Lung (tissue), 12 donors: ENCODE data around the gene PCSK4. TPM values are rescaled to one million over a fixed set of nuclear protein-coding genes. Genes with fewer than 3 reads are reported as not detected.

Source experiments
- ATAC-seq: fragments of 200-7000 bp; cut with Tn5 transposase; one replicate; pipeline ENCODE4 v1.9.1; 2020; ENCODE audit warnings: moderate number of reproducible peaks; ENCODE audit not compliant: insufficient read depth, low FRiP score
- DNase-seq, 3 donors: peaks; one replicate each; pipeline ENCODE4 v3.0.0-alpha.2; 2013 to 2017
- H3K27ac ChIP-seq, 2 donors: one replicate each; pipeline ENCODE4 v1.5.1; 2013; ENCODE audit warnings: mild to moderate bottlenecking in 2 of 2, moderate library complexity in 2 of 2, control low read depth in 1 of 2, inconsistent platforms in 1 of 2, low read depth in 1 of 2, low read length in 1 of 2
- H3K27me3 ChIP-seq, 3 donors: one replicate each; pipeline ENCODE4 v1.5.1; 2013; ENCODE audit warnings: low read length in 2 of 3; ENCODE audit not compliant: control insufficient read depth in 3 of 3, insufficient read depth in 3 of 3
- H3K36me3 ChIP-seq, 4 donors: one replicate each; pipeline ENCODE4 v1.5.1; 2013; ENCODE audit warnings: low read length in 4 of 4, mild to moderate bottlenecking in 1 of 4, moderate library complexity in 1 of 4; ENCODE audit not compliant: control insufficient read depth in 4 of 4, insufficient read depth in 4 of 4
- H3K4me1 ChIP-seq, 5 donors: one replicate each; pipeline ENCODE4 v1.5.1; 2013; ENCODE audit warnings: low read length in 5 of 5, mild to moderate bottlenecking in 2 of 5, moderate library complexity in 1 of 5; ENCODE audit not compliant: control insufficient read depth in 5 of 5, insufficient read depth in 5 of 5
- H3K4me3 ChIP-seq: one replicate; pipeline ENCODE4 v1.5.1; 2013; ENCODE audit warnings: mild to moderate bottlenecking, control low read depth, moderate library complexity
- H3K9ac ChIP-seq, 2 donors: one replicate each; pipeline ENCODE4 v1.5.1; 2013; ENCODE audit warnings: low read length in 2 of 2, control low read depth in 1 of 2; ENCODE audit not compliant: insufficient read depth in 1 of 2
- H3K9me3 ChIP-seq, 4 donors: one replicate each; pipeline ENCODE4 v1.5.1; 2013; ENCODE audit warnings: low read length in 3 of 4, mild to moderate bottlenecking in 1 of 4, moderate library complexity in 1 of 4; ENCODE audit not compliant: control insufficient read depth in 4 of 4, insufficient read depth in 3 of 4
- CTCF ChIP-seq: IDR thresholded peaks from 2 replicates; pipeline ENCODE4 v1.5.1; 2012; ENCODE audit warnings: mild to moderate bottlenecking; ENCODE audit errors: control extremely low read depth, extremely low read depth
- WGBS, 2 donors: extraction: QIAGEN DNeasy Blood & Tissue Kit; methylation state at CpG; one replicate each; pipeline ENCODE4 v1.1.7; 2013; 5-methylcytosine and 5-hydroxymethylcytosine counted together
- polyA plus RNA-seq, 2 donors: library from polyadenylated mRNA; stranded (reverse); fragments of 200-250 nt; gene quantifications; one replicate each; pipeline ENCODE4 v1.2.1, GENCODE V29; 2013
- total RNA-seq, 2 donors: library from RNA; depleted of rRNA in 1 of 2; stranded (reverse); fragments of >200 nt in 1 of 2; gene quantifications; one replicate each; pipeline ENCODE4 v1.2.1, GENCODE V29; 2014 to 2021
- donor health status: control.
- donor health status: control.
- donor health status: Bipolar disorder and iron deficiency.
- donor health status: healthy.
- donor health status: DM: yes; HTN: yes; CAD: no.

PCSK4 gene
- total and polyA plus RNA-seq, 4 donors: 2.3 to 7.9 (median 5.4) TPM

- ATAC-seq (no peak), DNase-seq (no peak)
- no peaks in the 10 kb centered on the region for H3K36me3 ChIP-seq
- H3K27ac ChIP-seq: no peak overlapping the region
- TF ChIP-seq CTCF: no peak
- 1 to 3% methylated on average over 22 of the region's 22 CpGs for WGBS, 2 donors
- H3K9me3 ChIP-seq: peaks cover 0 to 3% (median 0%) of the 10 kb centered on the region in 4 donors
- H3K4me3 ChIP-seq: no peak overlapping the region
- peaks cover 0 to 16% (median 0%) of the 10 kb centered on the region in 5 donors for H3K4me1 ChIP-seq
- peaks cover 15 to 72% (median 27%) of the 10 kb centered on the region in 3 donors for H3K27me3 ChIP-seq
- H3K9ac ChIP-seq: no peak overlapping the region
Observed at GRCh38 chr19:1455002-1455335, 35.2 kb downstream of the PCSK4 start.

- Histone ChIP-seq H3K9me3 (peaks cover 0 to 3% (median 0%) of the 10 kb centered on the region in 4 donors), H3K4me3 (no peak overlapping the region), H3K9ac (no peak overlapping the region), H3K27ac (no peak overlapping the region), H3K4me1 (peaks cover 0 to 16% (median 0%) of the 10 kb centered on the region in 5 donors), H3K27me3 (peaks cover 15 to 77% (median 32%) of the 10 kb centered on the region in 3 donors), H3K36me3 (no peaks in the 10 kb centered on the region)
- no peak for ATAC-seq
- TF ChIP-seq CTCF: no peak
- WGBS, 2 donors: 20 to 36% methylated on average over 33 of the region's 33 CpGs
- peak in 1 of 3 donors; percentile 46 for DNase-seq
Observed at GRCh38 chr19:1453525-1454364, 36.4 kb downstream of the PCSK4 start.

- peaks cover 0 to 2% (median 0%) of the 10 kb centered on the region in 4 donors for H3K9me3 ChIP-seq
- ATAC-seq: no peak
- no peak for DNase-seq
- peaks cover 17 to 78% (median 33%) of the 10 kb centered on the region in 3 donors for H3K27me3 ChIP-seq
- H3K9ac ChIP-seq: no peak overlapping the region
- WGBS, 2 donors: 48 to 68% methylated on average over 26 to 30 of the region's 30 CpGs
- no peak overlapping the region for H3K4me3 ChIP-seq
- no peaks in the 10 kb centered on the region for H3K36me3 ChIP-seq
- TF ChIP-seq CTCF: no peak
- peaks cover 0 to 16% (median 0%) of the 10 kb centered on the region in 5 donors for H3K4me1 ChIP-seq
- no peak overlapping the region for H3K27ac ChIP-seq
Observed at GRCh38 chr19:1452802-1453524, 37.2 kb downstream of the PCSK4 start.
